Measurements from ENCODE around the gene SLC1A4.

The SLC1A4 gene

DNA sequence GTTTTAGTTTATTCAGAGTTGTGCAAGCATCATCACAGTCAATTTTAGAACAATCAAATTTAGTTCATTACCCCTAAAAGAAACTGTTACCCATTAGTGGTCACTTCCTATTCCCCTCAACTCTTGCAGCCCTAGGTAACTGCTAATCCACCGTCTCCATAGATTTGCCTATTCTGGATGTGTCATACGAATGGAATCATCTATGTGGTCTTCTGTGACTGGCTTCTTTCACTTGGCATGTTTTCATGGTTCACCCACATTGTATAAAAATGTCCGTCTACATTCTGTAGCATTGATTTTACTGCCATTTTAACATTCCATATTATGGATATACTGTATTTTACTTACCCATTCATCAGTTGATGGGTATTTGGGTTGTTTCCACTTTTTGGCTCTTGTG lies 61.7 kb downstream of the SLC1A4 start:
- Histone ChIP-seq H3K9ac (ENCODE audit: low read length) (no peak overlapping the region), H3K4me2 (ENCODE audit: low read length, poor library complexity, severe bottlenecking) (no peak overlapping the region), H4K8ac (ENCODE audit: low read length) (no peak overlapping the region), H3K79me1 (replicated peaks; ENCODE audit: low read length, poor library complexity, severe bottlenecking) (no peaks in the 10 kb centered on the region), H3K4me3 (ENCODE audit: insufficient read depth in 1 of 2, low read depth in 1 of 2, low read length in 2 of 2) (no peak overlapping the region), H3K9me3 (ENCODE audit: control insufficient read depth, low read length) (no peaks in the 10 kb centered on the region), H3K4me1 (ENCODE audit: control insufficient read depth, insufficient read depth, low read depth, low read length) (peaks cover 8% of the 10 kb centered on the region), H2BK5ac (ENCODE audit: low read depth, low read length, poor library complexity, severe bottlenecking) (no peak overlapping the region), H3K27me3 (ENCODE audit: control insufficient read depth in 1 of 2, insufficient read depth in 1 of 2, low read length in 2 of 2) (peaks cover 0 to 7% of the 10 kb centered on the region in 2 experiments), H2AK5ac (ENCODE audit: low read length, severe bottlenecking) (no peak overlapping the region), H2BK15ac (ENCODE audit: low read depth, poor library complexity, severe bottlenecking) (no peak overlapping the region), H3K14ac (ENCODE audit: low read length in 2 of 2) (no peak overlapping the region), H2AFZ (ENCODE audit: low read depth, low read length) (no peak overlapping the region), H3K4ac (ENCODE audit: low read depth in 1 of 2, low read length in 2 of 2) (no peak overlapping the region), H2BK120ac (ENCODE audit: low read depth, low read length) (no peak overlapping the region), H3K23ac (ENCODE audit: low read length in 2 of 2) (no peak overlapping the region), H2BK12ac (ENCODE audit: low read length in 2 of 2) (no peak overlapping the region), H3K27ac (ENCODE audit: low read length, poor library complexity, severe bottlenecking) (no peak overlapping the region), H4K91ac (ENCODE audit: low read length) (no peak overlapping the region), H3K36me3 (ENCODE audit: control insufficient read depth in 1 of 2, insufficient read depth in 2 of 2, low read depth in 1 of 2, low read length in 2 of 2) (no peaks in the 10 kb centered on the region), H3K18ac (ENCODE audit: low read depth in 1 of 2, low read length in 2 of 2) (no peak overlapping the region)
- DNase-seq, result no peak
- WGBS, result 58% methylated on average over 2 of the region's 3 CpGs

DNA sequence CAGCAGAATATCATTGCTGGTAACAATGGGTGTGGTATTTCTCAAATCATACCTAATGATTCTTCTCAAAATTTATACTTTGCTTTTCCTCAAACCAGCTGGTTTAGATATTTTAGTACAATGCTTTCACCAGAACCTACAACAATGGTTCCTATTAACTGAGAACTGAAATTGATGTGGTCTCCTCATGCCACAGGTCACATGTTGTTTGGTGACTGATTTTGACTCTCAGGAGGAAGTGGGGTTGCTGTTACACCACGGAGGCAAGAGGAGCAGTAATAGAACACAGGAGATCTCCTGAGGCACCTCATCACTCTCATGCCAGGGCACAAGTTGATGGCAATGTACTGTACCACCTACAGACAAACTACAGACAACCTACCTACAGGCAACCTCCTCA lies 64.0 kb downstream of the SLC1A4 start:
- H3K14ac ChIP-seq (ENCODE audit: low read length in 2 of 2), result no peak overlapping the region
- H3K9ac ChIP-seq (ENCODE audit: low read length), result no peak overlapping the region
- no peaks in the 10 kb centered on the region for H3K36me3 ChIP-seq (ENCODE audit: control insufficient read depth in 1 of 2, insufficient read depth in 2 of 2, low read depth in 1 of 2, low read length in 2 of 2)
- no peak overlapping the region for H4K8ac ChIP-seq (ENCODE audit: low read length)
- no peak overlapping the region for H2AK5ac ChIP-seq (ENCODE audit: low read length, severe bottlenecking)
- DNase-seq, result no peak
- no peak overlapping the region for H3K4me2 ChIP-seq (ENCODE audit: low read length, poor library complexity, severe bottlenecking)
- WGBS, result 56% methylated on average over 1 of the region's 1 CpG
- H2BK5ac ChIP-seq (ENCODE audit: low read depth, low read length, poor library complexity, severe bottlenecking), result no peak overlapping the region
- no peak overlapping the region for H2AFZ ChIP-seq (ENCODE audit: low read depth, low read length)
- H3K27me3 ChIP-seq (ENCODE audit: control insufficient read depth in 1 of 2, insufficient read depth in 1 of 2, low read length in 2 of 2), result peaks cover 0 to 7% of the 10 kb centered on the region in 2 experiments
- H3K4me1 ChIP-seq (ENCODE audit: control insufficient read depth, insufficient read depth, low read depth, low read length), result peaks cover 8% of the 10 kb centered on the region
- H2BK12ac ChIP-seq (ENCODE audit: low read length in 2 of 2), result no peak overlapping the region
- H3K27ac ChIP-seq (ENCODE audit: low read length, poor library complexity, severe bottlenecking), result no peak overlapping the region
- H3K4ac ChIP-seq (ENCODE audit: low read depth in 1 of 2, low read length in 2 of 2), result no peak overlapping the region
- H4K91ac ChIP-seq (ENCODE audit: low read length), result no peak overlapping the region
- H3K79me1 ChIP-seq (replicated peaks; ENCODE audit: low read length, poor library complexity, severe bottlenecking), result peaks cover 1% of the 10 kb centered on the region
- no peak overlapping the region for H2BK120ac ChIP-seq (ENCODE audit: low read depth, low read length)
- H3K18ac ChIP-seq (ENCODE audit: low read depth in 1 of 2, low read length in 2 of 2), result no peak overlapping the region
- H2BK15ac ChIP-seq (ENCODE audit: low read depth, poor library complexity, severe bottlenecking), result no peak overlapping the region
- H3K9me3 ChIP-seq (ENCODE audit: control insufficient read depth, low read length), result no peaks in the 10 kb centered on the region
- H3K23ac ChIP-seq (ENCODE audit: low read length in 2 of 2), result no peak overlapping the region
- no peak overlapping the region for H3K4me3 ChIP-seq (ENCODE audit: insufficient read depth in 1 of 2, low read depth in 1 of 2, low read length in 2 of 2)

DNA sequence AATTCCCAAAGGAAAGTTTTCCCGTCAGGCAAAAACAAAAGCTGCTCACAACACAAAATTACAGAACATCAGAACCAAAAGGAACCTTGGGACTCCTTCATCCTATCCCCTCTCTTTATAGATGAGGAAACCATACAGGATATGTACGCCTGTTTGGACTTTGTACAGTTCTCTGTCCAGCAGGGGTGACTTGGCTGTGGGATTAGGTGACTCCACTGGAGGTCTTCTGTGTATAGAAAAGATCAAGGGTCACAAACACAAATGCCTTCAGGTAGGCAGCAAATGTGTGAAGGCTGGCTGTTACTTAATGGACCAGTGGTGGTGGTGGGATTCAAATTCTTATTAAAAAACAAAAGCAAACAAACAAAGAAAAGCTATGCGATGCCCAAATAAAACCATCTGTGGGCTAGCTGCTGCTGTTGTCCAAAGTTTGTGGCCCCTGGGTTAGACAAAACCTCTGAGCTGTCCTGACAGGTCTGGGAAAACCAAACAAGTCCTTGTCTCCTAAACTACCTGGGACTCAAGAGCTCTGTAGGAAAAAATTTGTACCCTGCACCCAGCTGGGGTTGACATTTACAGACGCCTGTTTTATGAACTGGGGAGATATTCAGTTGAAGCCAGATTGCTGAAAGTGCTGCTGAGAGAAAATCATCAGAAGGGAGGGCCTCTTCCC lies 65.7 kb downstream of the SLC1A4 start:
- Histone ChIP-seq H3K14ac (ENCODE audit: low read length in 2 of 2) (no peak overlapping the region), H3K18ac (ENCODE audit: low read depth in 1 of 2, low read length in 2 of 2) (peak overlapping the region in 1 of 2 experiments; percentile 7), H3K9me3 (ENCODE audit: control insufficient read depth, low read length) (no peaks in the 10 kb centered on the region), H4K8ac (ENCODE audit: low read length) (no peak overlapping the region), H2BK5ac (ENCODE audit: low read depth, low read length, poor library complexity, severe bottlenecking) (no peak overlapping the region), H3K4me1 (ENCODE audit: control insufficient read depth, insufficient read depth, low read depth, low read length) (peaks cover 6% of the 10 kb centered on the region), H3K9ac (ENCODE audit: low read length) (peak overlapping the region; percentile 73), H3K79me1 (replicated peaks; ENCODE audit: low read length, poor library complexity, severe bottlenecking) (peaks cover 3% of the 10 kb centered on the region), H3K4ac (ENCODE audit: low read depth in 1 of 2, low read length in 2 of 2) (no peak overlapping the region), H2BK12ac (ENCODE audit: low read length in 2 of 2) (no peak overlapping the region), H2BK15ac (ENCODE audit: low read depth, poor library complexity, severe bottlenecking) (no peak overlapping the region), H2AK5ac (ENCODE audit: low read length, severe bottlenecking) (no peak overlapping the region), H3K23ac (ENCODE audit: low read length in 2 of 2) (peak overlapping the region in 1 of 2 experiments; percentile 24), H3K4me3 (ENCODE audit: insufficient read depth in 1 of 2, low read depth in 1 of 2, low read length in 2 of 2) (peak overlapping the region in 1 of 2 experiments; percentile 92), H3K27me3 (ENCODE audit: control insufficient read depth in 1 of 2, insufficient read depth in 1 of 2, low read length in 2 of 2) (peaks cover 0 to 7% of the 10 kb centered on the region in 2 experiments), H3K4me2 (ENCODE audit: low read length, poor library complexity, severe bottlenecking) (no peak overlapping the region), H2BK120ac (ENCODE audit: low read depth, low read length) (no peak overlapping the region), H3K27ac (ENCODE audit: low read length, poor library complexity, severe bottlenecking) (no peak overlapping the region), H2AFZ (ENCODE audit: low read depth, low read length) (no peak overlapping the region), H3K36me3 (ENCODE audit: control insufficient read depth in 1 of 2, insufficient read depth in 2 of 2, low read depth in 1 of 2, low read length in 2 of 2) (peaks cover 0 to 5% of the 10 kb centered on the region in 2 experiments), H4K91ac (ENCODE audit: low read length) (no peak overlapping the region)
- DNase-seq, result no peak
- 92% methylated on average over 4 of the region's 4 CpGs for WGBS

DNA sequence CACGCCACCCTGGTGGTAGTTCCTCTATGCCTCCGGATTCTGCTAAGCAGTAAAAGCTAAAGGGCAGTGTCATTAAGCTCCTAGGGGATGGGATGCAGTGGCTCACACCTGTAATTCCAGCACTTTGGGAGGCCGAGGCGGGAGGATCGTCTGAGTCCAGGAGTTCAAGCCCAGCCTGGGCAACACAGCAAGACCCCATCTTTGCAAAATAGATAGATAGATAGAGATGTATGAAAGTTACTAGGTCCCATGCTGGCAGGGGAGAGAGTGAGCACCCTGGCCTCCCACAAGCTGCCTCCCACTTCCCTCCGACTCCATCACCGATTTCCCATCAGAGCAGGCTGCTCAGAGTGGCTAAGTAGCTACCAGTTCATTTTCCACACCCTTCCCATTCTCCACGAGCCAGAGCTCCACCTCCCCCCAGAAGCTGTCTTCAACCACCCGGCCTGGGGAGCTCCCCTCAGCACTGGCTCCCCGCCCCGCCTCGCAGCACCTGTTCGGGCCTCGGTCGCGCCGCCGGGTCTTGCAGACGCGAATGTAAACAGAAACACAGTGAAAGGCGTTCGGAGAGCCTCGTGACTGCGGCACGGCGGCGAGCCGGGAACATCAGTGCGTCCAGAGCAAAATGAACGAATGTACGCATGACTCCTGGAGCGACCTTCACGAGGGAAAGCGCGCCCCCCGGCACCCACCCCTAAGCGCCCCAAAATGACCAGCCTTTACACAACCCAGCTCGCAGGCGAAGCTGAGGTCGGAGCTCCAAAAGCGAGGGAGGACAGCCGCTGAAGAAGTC lies 66.4 kb downstream of the SLC1A4 start:
- Histone ChIP-seq H3K27me3 (ENCODE audit: control insufficient read depth in 1 of 2, insufficient read depth in 1 of 2, low read length in 2 of 2) (peaks cover 0 to 7% of the 10 kb centered on the region in 2 experiments), H3K9ac (ENCODE audit: low read length) (peak overlapping the region; percentile 73), H2AK5ac (ENCODE audit: low read length, severe bottlenecking) (no peak overlapping the region), H2BK5ac (ENCODE audit: low read depth, low read length, poor library complexity, severe bottlenecking) (no peak overlapping the region), H3K9me3 (ENCODE audit: control insufficient read depth, low read length) (no peaks in the 10 kb centered on the region), H3K18ac (ENCODE audit: low read depth in 1 of 2, low read length in 2 of 2) (peak overlapping the region in 1 of 2 experiments; percentile 56), H2BK12ac (ENCODE audit: low read length in 2 of 2) (peak overlapping the region; percentile 31 to 44), H2AFZ (ENCODE audit: low read depth, low read length) (peak overlapping the region; percentile 100), H2BK120ac (ENCODE audit: low read depth, low read length) (no peak overlapping the region), H3K4me2 (ENCODE audit: low read length, poor library complexity, severe bottlenecking) (peak overlapping the region; percentile 100), H3K4me1 (ENCODE audit: control insufficient read depth, insufficient read depth, low read depth, low read length) (peaks cover 6% of the 10 kb centered on the region), H4K91ac (ENCODE audit: low read length) (no peak overlapping the region), H2BK15ac (ENCODE audit: low read depth, poor library complexity, severe bottlenecking) (no peak overlapping the region), H3K4ac (ENCODE audit: low read depth in 1 of 2, low read length in 2 of 2) (no peak overlapping the region), H3K27ac (ENCODE audit: low read length, poor library complexity, severe bottlenecking) (no peak overlapping the region), H4K8ac (ENCODE audit: low read length) (peak overlapping the region; percentile 76), H3K36me3 (ENCODE audit: control insufficient read depth in 1 of 2, insufficient read depth in 2 of 2, low read depth in 1 of 2, low read length in 2 of 2) (peaks cover 0 to 5% of the 10 kb centered on the region in 2 experiments), H3K4me3 (ENCODE audit: insufficient read depth in 1 of 2, low read depth in 1 of 2, low read length in 2 of 2) (peak overlapping the region; percentile 80 to 92), H3K23ac (ENCODE audit: low read length in 2 of 2) (peak overlapping the region in 1 of 2 experiments; percentile 25), H3K14ac (ENCODE audit: low read length in 2 of 2) (peak overlapping the region in 1 of 2 experiments; percentile 70), H3K79me1 (replicated peaks; ENCODE audit: low read length, poor library complexity, severe bottlenecking) (peaks cover 6% of the 10 kb centered on the region)
- 15% methylated on average over 42 of the region's 42 CpGs for WGBS
- no peak for DNase-seq
